ENCODE data around the gene GPRC6A.

Gene GPRC6A

DNA sequence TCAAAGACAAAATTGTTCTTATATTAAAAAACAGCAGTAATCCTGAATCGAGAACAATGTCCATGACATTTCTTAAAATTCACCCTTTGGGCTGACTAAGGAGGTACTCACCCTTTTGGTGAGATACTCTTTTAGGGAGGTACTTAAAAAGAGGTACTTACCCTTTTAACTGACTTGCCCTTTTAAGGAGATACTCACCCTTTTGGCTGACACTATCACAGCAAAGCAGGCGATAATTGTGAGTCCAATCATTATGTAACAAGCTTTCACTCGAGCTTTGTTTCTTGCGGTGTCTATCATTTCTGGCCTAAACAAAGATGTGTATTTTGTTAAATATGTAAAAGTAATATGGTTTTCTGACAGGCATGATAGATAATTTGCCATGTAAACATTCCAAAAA is 67.1 kb downstream of the GPRC6A start:
- no peak overlapping the region for H3K4me3 ChIP-seq (ENCODE audit: low read depth, low read length)
- DNase-seq (ENCODE audit: low read depth), result no peak
- TF ChIP-seq, protein P1, sequence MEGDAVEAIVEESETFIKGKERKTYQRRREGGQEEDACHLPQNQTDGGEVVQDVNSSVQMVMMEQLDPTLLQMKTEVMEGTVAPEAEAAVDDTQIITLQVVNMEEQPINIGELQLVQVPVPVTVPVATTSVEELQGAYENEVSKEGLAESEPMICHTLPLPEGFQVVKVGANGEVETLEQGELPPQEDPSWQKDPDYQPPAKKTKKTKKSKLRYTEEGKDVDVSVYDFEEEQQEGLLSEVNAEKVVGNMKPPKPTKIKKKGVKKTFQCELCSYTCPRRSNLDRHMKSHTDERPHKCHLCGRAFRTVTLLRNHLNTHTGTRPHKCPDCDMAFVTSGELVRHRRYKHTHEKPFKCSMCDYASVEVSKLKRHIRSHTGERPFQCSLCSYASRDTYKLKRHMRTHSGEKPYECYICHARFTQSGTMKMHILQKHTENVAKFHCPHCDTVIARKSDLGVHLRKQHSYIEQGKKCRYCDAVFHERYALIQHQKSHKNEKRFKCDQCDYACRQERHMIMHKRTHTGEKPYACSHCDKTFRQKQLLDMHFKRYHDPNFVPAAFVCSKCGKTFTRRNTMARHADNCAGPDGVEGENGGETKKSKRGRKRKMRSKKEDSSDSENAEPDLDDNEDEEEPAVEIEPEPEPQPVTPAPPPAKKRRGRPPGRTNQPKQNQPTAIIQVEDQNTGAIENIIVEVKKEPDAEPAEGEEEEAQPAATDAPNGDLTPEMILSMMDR (IDR thresholded peaks at IDR 0.05; ENCODE audit: insufficient read depth, low read depth, low read length, missing control alignments), result no peak

DNA sequence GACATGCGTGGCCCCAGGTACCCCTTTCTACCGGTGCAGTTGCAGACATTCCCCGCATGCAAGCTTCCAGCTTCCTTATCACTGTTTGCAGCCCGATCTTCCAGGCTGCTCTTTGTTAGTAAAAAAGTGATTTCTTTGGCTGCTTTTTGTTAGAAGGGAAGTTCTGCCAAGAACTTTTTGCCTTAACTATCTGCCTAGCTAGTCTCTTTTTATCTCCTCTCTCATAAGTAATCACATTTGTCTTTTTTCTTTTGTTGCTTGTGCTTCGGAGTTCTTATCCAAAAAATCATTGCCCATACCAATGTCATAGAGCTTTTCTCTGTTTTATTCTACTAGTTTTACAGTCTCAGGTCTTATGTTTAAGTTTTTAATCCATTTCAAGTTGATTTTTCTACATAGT is 83.7 kb downstream of the GPRC6A start:
- DNase-seq (ENCODE audit: low read depth), result no peak
- H3K4me3 ChIP-seq (ENCODE audit: low read depth, low read length), result no peak overlapping the region
- TF ChIP-seq, protein P1 (IDR thresholded peaks at IDR 0.05; ENCODE audit: insufficient read depth, low read depth, low read length, missing control alignments), result no peak

All from GM12865 (cell line).